ENCODE data around the gene NUDT22.

The NUDT22 gene

DNA sequence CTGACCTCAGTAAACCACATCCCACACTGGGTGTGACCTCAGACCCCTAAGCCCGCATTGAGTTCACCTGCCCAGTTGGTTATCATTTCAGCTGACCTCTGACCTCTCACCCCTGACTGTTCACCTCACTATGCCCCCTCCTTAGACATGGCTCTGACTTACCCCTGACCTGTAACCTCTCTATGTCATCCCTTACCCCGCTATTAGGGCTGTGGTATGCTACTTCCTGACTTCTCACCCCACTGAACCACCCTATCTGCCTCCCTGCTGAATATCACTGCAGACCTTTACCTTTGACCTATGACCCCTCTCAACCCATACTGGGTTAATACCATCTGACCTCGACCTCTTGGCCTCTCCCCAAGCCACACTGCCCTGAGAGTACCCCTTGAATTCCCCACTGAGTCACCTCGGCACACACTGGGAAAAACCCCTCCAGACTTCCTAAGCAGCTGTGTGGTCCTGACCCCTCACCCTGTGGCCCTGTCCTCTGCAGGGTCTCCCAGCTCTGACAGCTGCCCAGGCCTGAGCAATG is 33.5 kb downstream of the NUDT22 start:
- Histone ChIP-seq H3F3A (ENCODE audit: control insufficient read depth, insufficient read depth) (no peaks in the 10 kb centered on the region), H3K27ac (ENCODE audit: low read depth, low read length) (no peak overlapping the region), H3K4me1 (ENCODE audit: control insufficient read depth, low read length) (no peaks in the 10 kb centered on the region), H3K36me3 (ENCODE audit: control insufficient read depth, low read length) (peaks cover 52% of the 10 kb centered on the region), H3K27me3 (ENCODE audit: control insufficient read depth, low read length) (no peaks in the 10 kb centered on the region), H3K4me3 (ENCODE audit: low read length) (no peak overlapping the region), H3K79me2 (ENCODE audit: control insufficient read depth, low read length) (no peaks in the 10 kb centered on the region), H3K9me2 (replicated peaks; ENCODE audit: control insufficient read depth, low read length) (no peaks in the 10 kb centered on the region), H4K20me1 (ENCODE audit: control insufficient read depth, insufficient read depth, low read depth, low read length) (no peaks in the 10 kb centered on the region), H3K4me2 (ENCODE audit: low read length) (no peak overlapping the region), H3K9me3 (ENCODE audit: control insufficient read depth, insufficient read depth, low read length) (no peaks in the 10 kb centered on the region)
- TF ChIP-seq, protein P1, sequence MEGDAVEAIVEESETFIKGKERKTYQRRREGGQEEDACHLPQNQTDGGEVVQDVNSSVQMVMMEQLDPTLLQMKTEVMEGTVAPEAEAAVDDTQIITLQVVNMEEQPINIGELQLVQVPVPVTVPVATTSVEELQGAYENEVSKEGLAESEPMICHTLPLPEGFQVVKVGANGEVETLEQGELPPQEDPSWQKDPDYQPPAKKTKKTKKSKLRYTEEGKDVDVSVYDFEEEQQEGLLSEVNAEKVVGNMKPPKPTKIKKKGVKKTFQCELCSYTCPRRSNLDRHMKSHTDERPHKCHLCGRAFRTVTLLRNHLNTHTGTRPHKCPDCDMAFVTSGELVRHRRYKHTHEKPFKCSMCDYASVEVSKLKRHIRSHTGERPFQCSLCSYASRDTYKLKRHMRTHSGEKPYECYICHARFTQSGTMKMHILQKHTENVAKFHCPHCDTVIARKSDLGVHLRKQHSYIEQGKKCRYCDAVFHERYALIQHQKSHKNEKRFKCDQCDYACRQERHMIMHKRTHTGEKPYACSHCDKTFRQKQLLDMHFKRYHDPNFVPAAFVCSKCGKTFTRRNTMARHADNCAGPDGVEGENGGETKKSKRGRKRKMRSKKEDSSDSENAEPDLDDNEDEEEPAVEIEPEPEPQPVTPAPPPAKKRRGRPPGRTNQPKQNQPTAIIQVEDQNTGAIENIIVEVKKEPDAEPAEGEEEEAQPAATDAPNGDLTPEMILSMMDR (IDR thresholded peaks at IDR 0.05; ENCODE audit: low read depth, low read length, poor library complexity, severe bottlenecking): no peak
- no peak for TF ChIP-seq EZH2phosphoT487 (IDR thresholded peaks at IDR 0.05; ENCODE audit: borderline replicate concordance, low read length)

DNA sequence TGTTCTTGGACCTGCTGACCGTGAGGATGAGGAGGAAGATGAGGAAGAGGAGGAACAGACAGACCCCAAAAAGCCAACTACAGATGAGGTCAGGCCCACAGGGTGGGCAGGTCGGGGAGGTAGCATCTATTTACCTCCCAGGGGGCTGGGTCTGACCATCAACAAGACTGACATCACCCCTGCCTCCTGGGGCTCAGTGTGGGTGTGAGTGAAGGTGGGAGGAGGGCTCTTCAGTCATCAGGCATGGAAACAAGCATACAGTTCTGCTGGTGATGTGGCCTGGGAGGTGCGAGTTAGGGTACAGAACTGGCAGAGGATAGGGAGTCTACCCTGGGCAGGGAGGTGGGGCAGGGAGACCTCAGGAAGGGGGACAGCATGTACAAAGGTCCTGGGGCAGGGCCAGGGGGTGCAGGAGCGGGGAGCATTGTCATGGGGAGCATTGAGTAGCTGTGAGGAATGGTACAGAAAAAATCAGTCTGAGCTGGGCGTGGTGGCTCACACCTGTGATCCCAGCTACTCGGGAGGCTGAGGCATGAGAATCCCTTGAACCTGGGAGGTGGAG is 34.2 kb downstream of the NUDT22 start:
- Histone ChIP-seq H3K27me3 (ENCODE audit: control insufficient read depth, low read length) (no peaks in the 10 kb centered on the region), H3K36me3 (ENCODE audit: control insufficient read depth, low read length) (peaks cover 46% of the 10 kb centered on the region), H3F3A (ENCODE audit: control insufficient read depth, insufficient read depth) (no peaks in the 10 kb centered on the region), H3K79me2 (ENCODE audit: control insufficient read depth, low read length) (no peaks in the 10 kb centered on the region), H3K4me2 (ENCODE audit: low read length) (no peak overlapping the region), H3K9me2 (replicated peaks; ENCODE audit: control insufficient read depth, low read length) (no peaks in the 10 kb centered on the region), H3K9me3 (ENCODE audit: control insufficient read depth, insufficient read depth, low read length) (no peaks in the 10 kb centered on the region), H4K20me1 (ENCODE audit: control insufficient read depth, insufficient read depth, low read depth, low read length) (no peaks in the 10 kb centered on the region), H3K27ac (ENCODE audit: low read depth, low read length) (no peak overlapping the region), H3K4me1 (ENCODE audit: control insufficient read depth, low read length) (no peaks in the 10 kb centered on the region), H3K4me3 (ENCODE audit: low read length) (no peak overlapping the region)
- TF ChIP-seq EZH2phosphoT487 (IDR thresholded peaks at IDR 0.05; ENCODE audit: borderline replicate concordance, low read length): no peak
- TF ChIP-seq, protein P1 (IDR thresholded peaks at IDR 0.05; ENCODE audit: low read depth, low read length, poor library complexity, severe bottlenecking): no peak

GRCh38 chr11:64261556-64262080 is 35.5 kb downstream of the NUDT22 start:
- H4K20me1 ChIP-seq (ENCODE audit: control insufficient read depth, insufficient read depth, low read depth, low read length): no peaks in the 10 kb centered on the region
- H3K9me2 ChIP-seq (replicated peaks; ENCODE audit: control insufficient read depth, low read length): no peaks in the 10 kb centered on the region
- no peaks in the 10 kb centered on the region for H3K79me2 ChIP-seq (ENCODE audit: control insufficient read depth, low read length)
- no peak overlapping the region for H3K4me2 ChIP-seq (ENCODE audit: low read length)
- H3K4me3 ChIP-seq (ENCODE audit: low read length): no peak overlapping the region
- H3K36me3 ChIP-seq (ENCODE audit: control insufficient read depth, low read length): peaks cover 40% of the 10 kb centered on the region
- H3K27me3 ChIP-seq (ENCODE audit: control insufficient read depth, low read length): no peaks in the 10 kb centered on the region
- no peaks in the 10 kb centered on the region for H3K4me1 ChIP-seq (ENCODE audit: control insufficient read depth, low read length)
- H3F3A ChIP-seq (ENCODE audit: control insufficient read depth, insufficient read depth): no peaks in the 10 kb centered on the region
- no peaks in the 10 kb centered on the region for H3K9me3 ChIP-seq (ENCODE audit: control insufficient read depth, insufficient read depth, low read length)
- no peak overlapping the region for H3K27ac ChIP-seq (ENCODE audit: low read depth, low read length)
- TF ChIP-seq, protein P1 (IDR thresholded peaks at IDR 0.05; ENCODE audit: low read depth, low read length, poor library complexity, severe bottlenecking): no peak
- TF ChIP-seq EZH2phosphoT487 (IDR thresholded peaks at IDR 0.05; ENCODE audit: borderline replicate concordance, low read length): no peak

Data from DOHH2 (cell line).